IMR-90 (cell line): ENCODE data around the gene RCE1. TPM values are rescaled to one million over a fixed set of nuclear protein-coding genes. Genes with fewer than 3 reads are reported as not detected.

Experiments used
- ATAC-seq: fragments of 200-7000 bp; cut with Tn5 transposase; 2 replicates; pipeline ENCODE4 v1.9.1; 2020; ENCODE audit warnings: low read depth, mild to moderate bottlenecking, moderate library complexity
- BruUV-seq: library from RNA; stranded (reverse); fragments of 400-500 nt; replicated peaks from 2 replicates; lab custom pipeline; 2021; lab: Mats Ljungman, UMichigan
- CTCF ChIA-PET: fragments of 300-600 bp; formaldehyde crosslinking; extraction: SDS; loops from one replicate; lab custom pipeline; 2021; ENCODE audit warnings: antibody characterized with exemption; lab: Yijun Ruan, JAX
- POLR2A ChIA-PET: fragments of 300-600 bp; sonication (Branson Sonifier 250); formaldehyde crosslinking; loops from one replicate; lab custom pipeline; 2022; ENCODE audit warnings: antibody characterized with exemption; ENCODE audit not compliant: unreplicated experiment; lab: Charles Lee
- DNase-seq: peaks from one replicate; pipeline ENCODE4 v3.0.0; 2013
- H2AFZ ChIP-seq: replicated peaks from 2 replicates; pipeline ENCODE3; 2013; ENCODE audit warnings: low read length, mild to moderate bottlenecking; ENCODE audit not compliant: poor library complexity
- H2AK5ac ChIP-seq: 2 replicates; pipeline ENCODE4 v1.6.1; 2013; ENCODE audit warnings: low read depth, low read length, inconsistent platforms
- H2AK9ac ChIP-seq: replicated peaks from 2 replicates; pipeline ENCODE3; 2013; ENCODE audit warnings: mild to moderate bottlenecking, low read depth, low read length, moderate library complexity; ENCODE audit not compliant: poor library complexity
- H2BK120ac ChIP-seq: 2 replicates; pipeline ENCODE4 v1.6.1; 2013; ENCODE audit warnings: low read depth, low read length, inconsistent platforms
- H2BK15ac ChIP-seq: 3 replicates; pipeline ENCODE4 v1.6.1; 2013; ENCODE audit warnings: low read depth, low read length, inconsistent platforms
- H2BK20ac ChIP-seq: 2 replicates; pipeline ENCODE4 v1.6.1; 2013; ENCODE audit warnings: low read depth, mild to moderate bottlenecking, inconsistent platforms, low read length, moderate library complexity
- H2BK5ac ChIP-seq: 2 replicates; pipeline ENCODE4 v1.6.1; 2013; ENCODE audit warnings: mild to moderate bottlenecking, low read depth, low read length, inconsistent platforms; ENCODE audit not compliant: poor library complexity, severe bottlenecking
- H3K14ac ChIP-seq: replicated peaks from 2 replicates; pipeline ENCODE4 v1.6.1; 2013; ENCODE audit warnings: low read depth, low read length, inconsistent platforms
- H3K18ac ChIP-seq: 2 replicates; pipeline ENCODE4 v1.6.1; 2013; ENCODE audit warnings: low read depth, low read length, control low read depth
- H3K23ac ChIP-seq: 2 replicates; pipeline ENCODE4 v1.6.1; 2013; ENCODE audit warnings: low read depth, low read length, inconsistent platforms
- H3K27ac ChIP-seq: 2 replicates; pipeline ENCODE4 v1.5.1; 2013; ENCODE audit warnings: mild to moderate bottlenecking, control low read depth, low read length; ENCODE audit not compliant: insufficient read depth
- H3K27me3 ChIP-seq: 2 replicates; pipeline ENCODE4 v1.6.1; 2013; ENCODE audit warnings: low read length; ENCODE audit not compliant: control insufficient read depth, insufficient read depth
- H3K36me3 ChIP-seq: 2 replicates; pipeline ENCODE4 v1.6.1; 2013; ENCODE audit warnings: low read length, mixed read lengths; ENCODE audit not compliant: control insufficient read depth, insufficient read depth
- H3K4ac ChIP-seq: 2 replicates; pipeline ENCODE4 v1.6.1; 2013; ENCODE audit warnings: low read depth, low read length, inconsistent platforms
- H3K4me1 ChIP-seq: 2 replicates; pipeline ENCODE4 v1.6.1; 2013; ENCODE audit warnings: low read length, mixed read lengths; ENCODE audit not compliant: control insufficient read depth, insufficient read depth
- H3K4me2 ChIP-seq: 2 replicates; pipeline ENCODE4 v1.6.1; 2013; ENCODE audit warnings: low read depth, mild to moderate bottlenecking, control low read depth, low read length, moderate library complexity
- H3K4me3 ChIP-seq: 2 replicates; pipeline ENCODE4 v1.5.1; 2013; ENCODE audit warnings: low read depth, mild to moderate bottlenecking, control low read depth, low read length, moderate library complexity; ENCODE audit not compliant: insufficient read depth
- H3K56ac ChIP-seq: 2 replicates; pipeline ENCODE4 v1.6.1; 2013; ENCODE audit warnings: low read length, inconsistent platforms; ENCODE audit not compliant: insufficient read depth; ENCODE audit errors: extremely low read depth
- H3K79me1 ChIP-seq, 2 experiments: 2 replicates each; pipeline ENCODE4 v1.6.1; 2013; ENCODE audit warnings: low read length in 2 of 2, inconsistent platforms in 1 of 2, low read depth in 1 of 2
- H3K9ac ChIP-seq: 2 replicates; pipeline ENCODE4 v1.6.1; 2013; ENCODE audit warnings: low read depth, low read length, control low read depth
- H3K9me1 ChIP-seq: 2 replicates; pipeline ENCODE4 v1.6.1; 2013; ENCODE audit warnings: low read length, inconsistent platforms; ENCODE audit not compliant: insufficient read depth
- H3K9me3 ChIP-seq: 2 replicates; pipeline ENCODE4 v1.6.1; 2013; ENCODE audit warnings: low read length; ENCODE audit not compliant: control insufficient read depth, insufficient read depth
- H4K20me1 ChIP-seq: 2 replicates; pipeline ENCODE4 v1.6.1; 2013; ENCODE audit warnings: low read length, inconsistent platforms; ENCODE audit not compliant: insufficient read depth
- H4K5ac ChIP-seq: 2 replicates; pipeline ENCODE4 v1.6.1; 2013; ENCODE audit warnings: mild to moderate bottlenecking, low read depth, low read length, control low read depth
- H4K8ac ChIP-seq, 2 experiments: 2 replicates each; pipeline ENCODE4 v1.6.1; 2013; ENCODE audit warnings: low read depth in 2 of 2, low read length in 2 of 2, control low read depth in 1 of 2, inconsistent platforms in 1 of 2
- H4K91ac ChIP-seq: 2 replicates; pipeline ENCODE4 v1.6.1; 2013; ENCODE audit warnings: low read depth, low read length, inconsistent platforms; ENCODE audit not compliant: insufficient read depth
- BHLHE40 ChIP-seq: fragments of 150-350 bp; IDR thresholded peaks from 2 replicates; pipeline ENCODE4 v1.6.1; 2016; ENCODE audit warnings: mild to moderate bottlenecking, low read depth, low read length
- CEBPB ChIP-seq: IDR thresholded peaks from 2 replicates; pipeline ENCODE4 v1.6.1; 2012; ENCODE audit warnings: low read depth, low read length, improper control_type of control experiment
- CHD1 ChIP-seq: IDR thresholded peaks from 2 replicates; pipeline ENCODE4 v1.6.1; 2012; ENCODE audit warnings: low read depth, low read length, improper control_type of control experiment
- FOS ChIP-seq: fragments of 150-350 bp; IDR thresholded peaks from 2 replicates; pipeline ENCODE4 v1.6.1; 2016; ENCODE audit warnings: low read depth, low read length
- MAFK ChIP-seq: IDR thresholded peaks from 2 replicates; pipeline ENCODE4 v1.6.1; 2012; ENCODE audit warnings: low read depth, low read length, improper control_type of control experiment
- MAZ ChIP-seq: IDR thresholded peaks from 2 replicates; pipeline ENCODE4 v1.6.1; 2012; ENCODE audit warnings: low read depth, mild to moderate bottlenecking, low read length, improper control_type of control experiment, moderate library complexity, borderline replicate concordance
- MXI1 ChIP-seq: IDR thresholded peaks from 2 replicates; pipeline ENCODE4 v1.6.1; 2012; ENCODE audit warnings: low read depth, mild to moderate bottlenecking, low read length, moderate library complexity, borderline replicate concordance
- NFE2L2 ChIP-seq: fragments of 150-350 bp; IDR thresholded peaks from 2 replicates; pipeline ENCODE4 v1.6.1; 2016; ENCODE audit warnings: low read depth, mild to moderate bottlenecking, low read length
- POLR2A ChIP-seq: IDR thresholded peaks from 2 replicates; pipeline ENCODE4 v1.6.1; 2012; ENCODE audit warnings: mild to moderate bottlenecking, low read depth, low read length
- RAD21 ChIP-seq: IDR thresholded peaks from 2 replicates; pipeline ENCODE4 v1.6.1; 2012; ENCODE audit warnings: low read length, improper control_type of control experiment
- RCOR1 ChIP-seq: IDR thresholded peaks from 2 replicates; pipeline ENCODE4 v1.6.1; 2012; ENCODE audit warnings: mild to moderate bottlenecking, low read length, improper control_type of control experiment; ENCODE audit not compliant: insufficient replicate concordance
- RFX5 ChIP-seq: IDR thresholded peaks from 2 replicates; pipeline ENCODE4 v1.8.0; 2012; ENCODE audit warnings: low read depth, mild to moderate bottlenecking, low read length, moderate library complexity
- SMC3 ChIP-seq: fragments of 150-350 bp; IDR thresholded peaks from 2 replicates; pipeline ENCODE4 v1.6.1; 2016; ENCODE audit warnings: low read depth, mild to moderate bottlenecking, antibody characterized with exemption, low read length, moderate library complexity
- WGBS, 2 experiments: methylation state at CpG; one replicate each; pipeline versions ENCODE4 v1.1.5 to v1.1.7; 2013; ENCODE audit warnings: missing lambda C conversion rate in 2 of 2; ENCODE audit not compliant: insufficient read length in 1 of 2; ENCODE audit errors: extremely low coverage in 2 of 2; 5-methylcytosine and 5-hydroxymethylcytosine counted together
- dilution Hi-C: fragments of 300-500 bp; cut with HindIII; formaldehyde crosslinking; loops from one replicate; pipeline ENCODE4 v1.14.3; 2018; ENCODE audit warnings: low sequenced_read_pairs; ENCODE audit not compliant: unreplicated experiment
- in situ Hi-C: fragments of 300-500 bp; cut with MboI; formaldehyde crosslinking; loops from 3 replicates; pipeline ENCODE4 v1.14.3; 2019; ENCODE audit warnings: low sequenced_read_pairs, inconsistent platforms, mixed read lengths
- intact Hi-C: fragments of 100-400 bp; cut with micrococcal nuclease; formaldehyde crosslinking; loops from 2 replicates; pipeline ENCODE4 v1.10.0; 2022
- polyA plus RNA-seq, 3 experiments: library from polyadenylated mRNA; depleted of rRNA; stranded (reverse); fragments of >200 nt; gene quantifications; 2 replicates each; pipeline ENCODE4 v1.2.3, GENCODE V29; 2012; ENCODE audit warnings: low replicate concordance in 1 of 3
- total RNA-seq: library from RNA; depleted of rRNA; stranded (reverse); fragments of >200 nt; gene quantifications from 2 replicates; pipeline ENCODE4 v1.2.3, GENCODE V29; 2012
- TF ChIP-seq, protein P1 (sequence below): fragments of 150-350 bp; IDR thresholded peaks from 2 replicates; pipeline ENCODE4 v1.6.1; 2016; ENCODE audit warnings: low read depth, mild to moderate bottlenecking, low read length, moderate library complexity, borderline replicate concordance
- TF ChIP-seq, protein P2 (sequence below): fragments of 150-350 bp; IDR thresholded peaks from 2 replicates; pipeline ENCODE4 v1.6.1; 2017; ENCODE audit warnings: mild to moderate bottlenecking, antibody characterized with exemption, low read length, low read depth
- TF ChIP-seq, protein P3 (sequence below): conservative IDR thresholded peaks from 2 replicates; pipeline ENCODE4 v1.5.1; 2012; ENCODE audit warnings: mild to moderate bottlenecking, low read depth, low read length, improper control_type of control experiment

The RCE1 gene
- total and polyA plus RNA-seq, 2 of the 4 experiments (the other 2 are of a cell fraction): 6.6 to 19.4 TPM

DNA sequence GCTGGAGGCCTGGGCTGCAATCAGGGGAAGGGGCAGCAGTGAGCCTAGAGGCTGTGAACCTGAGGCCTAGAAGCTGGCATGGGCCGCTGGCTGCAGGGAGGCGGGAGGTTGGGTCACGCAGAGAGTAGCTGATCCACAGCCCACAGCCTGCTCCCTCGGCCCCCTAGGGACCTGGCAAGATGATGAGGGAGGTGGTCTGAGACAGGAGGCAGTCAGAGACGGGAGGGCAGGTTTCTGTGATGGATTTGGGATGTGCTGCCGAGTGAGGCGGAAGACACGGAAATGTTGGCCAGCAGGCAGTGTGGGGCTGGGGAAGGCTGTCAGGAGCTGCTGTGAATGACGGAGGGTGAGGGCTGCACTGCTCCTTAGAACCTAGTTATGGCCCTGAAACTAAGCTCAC, 36.3 kb downstream of the RCE1 start:
- CTCF ChIA-PET: no interaction called here
- 94% methylated on average over 5 of the region's 9 CpGs; no CpG with 5 or more reads in 1 of the 2 experiments for WGBS, 2 experiments

More for the DNA sequence above, 36.3 kb downstream of the RCE1 start:
- Histone ChIP-seq H3K9ac (no peak overlapping the region), H4K20me1 (no peaks in the 10 kb centered on the region), H3K36me3 (no peaks in the 10 kb centered on the region), H3K27me3 (no peaks in the 10 kb centered on the region), H2BK20ac (no peak overlapping the region), H3K4ac (0 out of 2 replicates have a peak overlapping the region, but pooled peaks have one; percentile 6), H4K5ac (no peak overlapping the region), H2AK9ac (peak overlapping the region; percentile 61), H3K18ac (no peak overlapping the region), H2BK120ac (no peak overlapping the region), H3K27ac (no peak overlapping the region), H3K56ac (no peak overlapping the region), H2AK5ac (peak overlapping the region; percentile 69), H2AFZ (no peak overlapping the region), H3K9me1 (peaks cover 5% of the 10 kb centered on the region), H2BK5ac (no peak overlapping the region), H3K4me2 (no peak overlapping the region), H2BK15ac (no peak overlapping the region), H3K79me1 (peaks cover 0 to 21% of the 10 kb centered on the region in 2 experiments; a peak in 2 of 4 replicates), H3K23ac (no peak overlapping the region), H3K4me1 (peaks cover 43% of the 10 kb centered on the region), H3K9me3 (no peaks in the 10 kb centered on the region), H3K4me3 (no peak overlapping the region), H3K14ac (no peak overlapping the region), H4K91ac (no peak overlapping the region; the same call in 1 of the 2 replicates), H4K8ac (no peak overlapping the region)
- POLR2A ChIA-PET: no interaction called here
- DNase-seq: no peak
- dilution Hi-C loops (no loop called here), intact Hi-C loops (no loop called here), in situ Hi-C loops (no loop called here)
- no peak for ATAC-seq
- BruUV-seq: no TSS peak
- no peak for TF ChIP-seq POLR2A
- TF ChIP-seq NFE2L2: no peak
- TF ChIP-seq, protein P1, sequence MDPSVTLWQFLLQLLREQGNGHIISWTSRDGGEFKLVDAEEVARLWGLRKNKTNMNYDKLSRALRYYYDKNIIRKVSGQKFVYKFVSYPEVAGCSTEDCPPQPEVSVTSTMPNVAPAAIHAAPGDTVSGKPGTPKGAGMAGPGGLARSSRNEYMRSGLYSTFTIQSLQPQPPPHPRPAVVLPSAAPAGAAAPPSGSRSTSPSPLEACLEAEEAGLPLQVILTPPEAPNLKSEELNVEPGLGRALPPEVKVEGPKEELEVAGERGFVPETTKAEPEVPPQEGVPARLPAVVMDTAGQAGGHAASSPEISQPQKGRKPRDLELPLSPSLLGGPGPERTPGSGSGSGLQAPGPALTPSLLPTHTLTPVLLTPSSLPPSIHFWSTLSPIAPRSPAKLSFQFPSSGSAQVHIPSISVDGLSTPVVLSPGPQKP: no peak
- no peak for TF ChIP-seq MAZ
- TF ChIP-seq RFX5: no peak
- TF ChIP-seq RAD21: no peak
- TF ChIP-seq CEBPB: no peak
- TF ChIP-seq BHLHE40: no peak
- no peak for TF ChIP-seq MAFK
- TF ChIP-seq MXI1: no peak
- no peak for TF ChIP-seq CHD1
- no peak for TF ChIP-seq SMC3
- TF ChIP-seq RCOR1: no peak
- no peak for TF ChIP-seq FOS
- TF ChIP-seq, protein P2, sequence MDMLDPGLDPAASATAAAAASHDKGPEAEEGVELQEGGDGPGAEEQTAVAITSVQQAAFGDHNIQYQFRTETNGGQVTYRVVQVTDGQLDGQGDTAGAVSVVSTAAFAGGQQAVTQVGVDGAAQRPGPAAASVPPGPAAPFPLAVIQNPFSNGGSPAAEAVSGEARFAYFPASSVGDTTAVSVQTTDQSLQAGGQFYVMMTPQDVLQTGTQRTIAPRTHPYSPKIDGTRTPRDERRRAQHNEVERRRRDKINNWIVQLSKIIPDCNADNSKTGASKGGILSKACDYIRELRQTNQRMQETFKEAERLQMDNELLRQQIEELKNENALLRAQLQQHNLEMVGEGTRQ: no peak
- TF ChIP-seq, protein P3, sequence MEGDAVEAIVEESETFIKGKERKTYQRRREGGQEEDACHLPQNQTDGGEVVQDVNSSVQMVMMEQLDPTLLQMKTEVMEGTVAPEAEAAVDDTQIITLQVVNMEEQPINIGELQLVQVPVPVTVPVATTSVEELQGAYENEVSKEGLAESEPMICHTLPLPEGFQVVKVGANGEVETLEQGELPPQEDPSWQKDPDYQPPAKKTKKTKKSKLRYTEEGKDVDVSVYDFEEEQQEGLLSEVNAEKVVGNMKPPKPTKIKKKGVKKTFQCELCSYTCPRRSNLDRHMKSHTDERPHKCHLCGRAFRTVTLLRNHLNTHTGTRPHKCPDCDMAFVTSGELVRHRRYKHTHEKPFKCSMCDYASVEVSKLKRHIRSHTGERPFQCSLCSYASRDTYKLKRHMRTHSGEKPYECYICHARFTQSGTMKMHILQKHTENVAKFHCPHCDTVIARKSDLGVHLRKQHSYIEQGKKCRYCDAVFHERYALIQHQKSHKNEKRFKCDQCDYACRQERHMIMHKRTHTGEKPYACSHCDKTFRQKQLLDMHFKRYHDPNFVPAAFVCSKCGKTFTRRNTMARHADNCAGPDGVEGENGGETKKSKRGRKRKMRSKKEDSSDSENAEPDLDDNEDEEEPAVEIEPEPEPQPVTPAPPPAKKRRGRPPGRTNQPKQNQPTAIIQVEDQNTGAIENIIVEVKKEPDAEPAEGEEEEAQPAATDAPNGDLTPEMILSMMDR: no peak
